IPS-NIHi7 (cell line): ENCODE measurements around the gene EPHB1.

Source experiments
- DNase-seq: peaks from one replicate; pipeline ENCODE4 v3.0.0; 2012; ENCODE audit warnings: mixed read lengths; ENCODE audit errors: extremely low spot score

The EPHB1 gene

GRCh38 chr3:135249186-135249585 lies 454.1 kb downstream of the EPHB1 start:
- DNase-seq: no peak

GRCh38 chr3:135258916-135259315 lies 463.9 kb downstream of the EPHB1 start:
- no peak for DNase-seq

DNA sequence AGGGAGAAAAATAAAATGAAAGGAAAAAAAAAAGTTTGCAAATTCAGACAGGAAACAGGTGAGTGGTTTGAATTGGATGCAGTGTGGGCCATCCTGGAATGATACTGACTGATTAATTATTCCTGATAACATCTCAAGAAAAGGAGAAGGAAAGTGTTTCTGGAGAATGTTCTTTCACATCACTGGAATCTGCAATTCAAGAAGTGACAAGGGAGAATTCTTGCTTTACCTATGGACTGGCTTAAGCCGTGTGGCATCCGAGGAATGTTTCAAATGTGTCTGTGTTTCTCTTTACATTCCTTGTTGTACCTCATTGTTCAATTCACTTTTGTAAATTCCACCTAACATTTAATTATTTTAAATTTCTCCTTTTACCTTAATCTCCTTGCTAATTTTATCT lies 465.0 kb downstream of the EPHB1 start:
- no peak for DNase-seq

- no peak for DNase-seq
Observed at GRCh38 chr3:135261214-135261775, 466.2 kb downstream of the EPHB1 start.

DNA sequence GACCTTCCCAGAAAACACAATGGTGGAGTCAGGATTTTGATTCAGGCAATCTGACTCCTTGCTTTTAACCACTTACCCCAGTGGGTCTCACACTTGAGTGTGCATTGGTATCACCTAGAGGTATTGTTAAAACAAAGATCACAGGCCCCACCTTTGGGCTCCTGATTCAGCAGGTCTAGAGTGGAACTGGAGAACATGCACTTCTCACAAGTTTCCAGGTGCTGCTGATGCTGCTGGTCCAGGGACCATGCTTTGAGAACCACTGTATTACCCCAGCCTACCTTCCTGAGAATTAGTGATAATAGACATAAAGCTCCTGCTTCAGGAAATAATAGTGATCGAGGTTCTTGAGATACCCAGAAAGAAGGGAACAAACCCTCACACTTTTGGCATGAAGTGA lies 466.9 kb downstream of the EPHB1 start:
- DNase-seq: no peak

- DNase-seq: no peak
Observed at GRCh38 chr3:135262441-135262840, 467.4 kb downstream of the EPHB1 start.

DNA sequence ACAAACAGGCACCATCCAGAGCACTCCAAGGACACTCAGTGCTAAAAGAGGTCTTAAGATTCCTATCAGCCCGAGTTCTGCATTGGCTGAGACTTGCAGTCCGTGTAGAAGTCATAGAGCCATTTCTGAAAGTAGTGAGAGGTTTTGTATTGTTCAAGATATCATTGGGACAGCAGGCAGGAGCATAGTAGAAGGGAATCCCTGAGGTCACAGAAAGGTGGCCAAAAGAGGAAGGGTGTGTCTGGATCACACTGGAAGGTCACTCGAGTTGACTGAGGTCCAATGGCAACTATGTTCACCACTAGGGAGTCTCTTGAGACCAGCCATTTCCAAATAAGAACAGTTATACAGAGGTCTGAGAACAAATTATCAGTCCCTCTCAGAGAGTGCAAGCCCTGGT lies 468.3 kb downstream of the EPHB1 start:
- DNase-seq: no peak

DNA sequence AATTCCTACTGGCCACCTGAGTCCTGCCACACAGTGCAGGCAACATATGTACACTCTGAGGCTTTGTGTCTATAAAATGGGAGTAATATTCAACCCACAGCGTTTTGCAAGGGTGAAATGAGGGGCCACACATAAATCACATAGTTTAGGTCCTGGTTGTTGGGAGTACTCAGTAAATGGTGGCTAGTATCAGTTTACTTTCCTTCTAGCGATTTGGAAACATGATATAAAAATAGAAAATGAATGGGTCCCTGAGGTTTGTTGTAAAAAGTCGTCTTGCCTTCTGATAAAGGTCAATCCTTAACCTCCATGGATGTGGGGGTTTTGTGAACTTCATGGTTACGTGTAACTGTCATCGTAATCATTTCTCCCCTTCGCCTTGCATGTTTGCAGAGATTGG lies 472.4 kb downstream of the EPHB1 start:
- no peak for DNase-seq

GRCh38 chr3:135268941-135269532 lies 474.0 kb downstream of the EPHB1 start:
- no peak for DNase-seq

DNA sequence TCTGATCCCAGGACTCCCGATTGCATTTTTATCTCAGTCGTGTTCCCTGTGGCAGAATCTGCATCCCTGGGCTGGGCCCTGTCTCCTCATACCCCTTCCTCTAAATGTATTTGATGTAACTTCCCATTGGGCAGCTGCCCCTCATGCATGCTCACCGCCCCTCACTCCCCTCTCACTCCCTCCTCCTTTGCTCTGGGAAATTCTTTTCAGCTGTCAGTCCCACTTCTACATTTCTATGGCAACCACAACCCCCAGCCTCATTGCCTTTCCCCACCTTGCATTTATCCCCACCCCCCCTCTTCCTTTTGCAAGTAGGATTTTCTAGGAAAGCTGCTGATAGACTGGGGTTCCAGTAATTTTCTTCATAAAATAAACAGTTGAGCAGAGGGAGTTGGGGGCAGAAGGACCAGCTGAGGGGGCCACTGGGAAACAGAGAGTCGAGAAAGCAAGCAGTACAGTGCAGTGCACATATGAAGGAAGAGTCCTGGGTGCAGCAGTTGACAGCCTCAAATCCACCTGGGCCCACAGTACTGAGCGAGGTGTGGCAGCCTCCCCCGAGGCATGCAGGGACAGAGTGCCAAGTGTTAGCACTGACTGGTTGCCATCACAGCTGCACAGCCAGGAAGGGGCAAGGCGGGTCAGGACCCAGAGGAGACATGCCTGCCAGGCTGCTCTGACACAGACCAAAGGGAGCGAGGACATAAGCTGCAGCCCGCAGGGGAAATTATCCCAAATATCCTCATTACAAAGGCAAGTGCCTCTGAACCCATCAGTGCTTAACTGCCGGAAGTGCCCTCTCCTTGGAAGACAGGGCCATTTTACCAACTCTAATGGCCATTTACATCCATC lies 476.3 kb downstream of the EPHB1 start:
- no peak for DNase-seq

- DNase-seq: no peak
Observed at GRCh38 chr3:135272026-135272669, 477.1 kb downstream of the EPHB1 start.

GRCh38 chr3:135292162-135292561 lies 497.1 kb downstream of the EPHB1 start:
- no peak for DNase-seq

- DNase-seq: no peak
Observed at GRCh38 chr3:135301670-135302069, 506.6 kb downstream of the EPHB1 start.

- no peak for DNase-seq
Observed at GRCh38 chr3:135304378-135304777, 509.3 kb downstream of the EPHB1 start.
